ENCODE measurements around the gene ROR2.

DNA sequence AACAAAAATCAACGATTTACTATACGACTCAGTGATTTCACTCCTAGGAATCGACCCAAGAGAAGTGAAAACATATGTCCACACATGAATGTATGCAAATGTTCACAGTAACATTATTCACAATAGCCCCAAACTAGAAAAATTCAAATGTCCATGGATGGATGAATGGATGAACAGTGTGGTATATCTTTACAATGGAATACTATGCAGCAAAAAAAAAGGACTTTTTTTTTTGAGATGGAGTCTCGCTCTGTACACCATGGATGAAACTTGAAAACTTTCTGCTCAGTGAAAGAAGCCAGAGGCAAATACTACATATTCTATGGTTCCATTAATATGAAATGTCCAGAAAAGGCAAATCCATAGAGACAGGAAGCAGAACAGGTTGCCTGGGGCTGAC is 233.8 kb downstream of the ROR2 start:
- TF ChIP-seq, protein P1, sequence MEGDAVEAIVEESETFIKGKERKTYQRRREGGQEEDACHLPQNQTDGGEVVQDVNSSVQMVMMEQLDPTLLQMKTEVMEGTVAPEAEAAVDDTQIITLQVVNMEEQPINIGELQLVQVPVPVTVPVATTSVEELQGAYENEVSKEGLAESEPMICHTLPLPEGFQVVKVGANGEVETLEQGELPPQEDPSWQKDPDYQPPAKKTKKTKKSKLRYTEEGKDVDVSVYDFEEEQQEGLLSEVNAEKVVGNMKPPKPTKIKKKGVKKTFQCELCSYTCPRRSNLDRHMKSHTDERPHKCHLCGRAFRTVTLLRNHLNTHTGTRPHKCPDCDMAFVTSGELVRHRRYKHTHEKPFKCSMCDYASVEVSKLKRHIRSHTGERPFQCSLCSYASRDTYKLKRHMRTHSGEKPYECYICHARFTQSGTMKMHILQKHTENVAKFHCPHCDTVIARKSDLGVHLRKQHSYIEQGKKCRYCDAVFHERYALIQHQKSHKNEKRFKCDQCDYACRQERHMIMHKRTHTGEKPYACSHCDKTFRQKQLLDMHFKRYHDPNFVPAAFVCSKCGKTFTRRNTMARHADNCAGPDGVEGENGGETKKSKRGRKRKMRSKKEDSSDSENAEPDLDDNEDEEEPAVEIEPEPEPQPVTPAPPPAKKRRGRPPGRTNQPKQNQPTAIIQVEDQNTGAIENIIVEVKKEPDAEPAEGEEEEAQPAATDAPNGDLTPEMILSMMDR (IDR thresholded peaks at IDR 0.05), result no peak
- no peak for TF ChIP-seq POLR2AphosphoS5 (IDR thresholded peaks at IDR 0.05; ENCODE audit: low read depth, low read length)
- TF ChIP-seq SIN3A (IDR thresholded peaks at IDR 0.05; ENCODE audit: borderline replicate concordance, insufficient read depth, low read depth, low read length), result no peak
- TF ChIP-seq, protein P2, sequence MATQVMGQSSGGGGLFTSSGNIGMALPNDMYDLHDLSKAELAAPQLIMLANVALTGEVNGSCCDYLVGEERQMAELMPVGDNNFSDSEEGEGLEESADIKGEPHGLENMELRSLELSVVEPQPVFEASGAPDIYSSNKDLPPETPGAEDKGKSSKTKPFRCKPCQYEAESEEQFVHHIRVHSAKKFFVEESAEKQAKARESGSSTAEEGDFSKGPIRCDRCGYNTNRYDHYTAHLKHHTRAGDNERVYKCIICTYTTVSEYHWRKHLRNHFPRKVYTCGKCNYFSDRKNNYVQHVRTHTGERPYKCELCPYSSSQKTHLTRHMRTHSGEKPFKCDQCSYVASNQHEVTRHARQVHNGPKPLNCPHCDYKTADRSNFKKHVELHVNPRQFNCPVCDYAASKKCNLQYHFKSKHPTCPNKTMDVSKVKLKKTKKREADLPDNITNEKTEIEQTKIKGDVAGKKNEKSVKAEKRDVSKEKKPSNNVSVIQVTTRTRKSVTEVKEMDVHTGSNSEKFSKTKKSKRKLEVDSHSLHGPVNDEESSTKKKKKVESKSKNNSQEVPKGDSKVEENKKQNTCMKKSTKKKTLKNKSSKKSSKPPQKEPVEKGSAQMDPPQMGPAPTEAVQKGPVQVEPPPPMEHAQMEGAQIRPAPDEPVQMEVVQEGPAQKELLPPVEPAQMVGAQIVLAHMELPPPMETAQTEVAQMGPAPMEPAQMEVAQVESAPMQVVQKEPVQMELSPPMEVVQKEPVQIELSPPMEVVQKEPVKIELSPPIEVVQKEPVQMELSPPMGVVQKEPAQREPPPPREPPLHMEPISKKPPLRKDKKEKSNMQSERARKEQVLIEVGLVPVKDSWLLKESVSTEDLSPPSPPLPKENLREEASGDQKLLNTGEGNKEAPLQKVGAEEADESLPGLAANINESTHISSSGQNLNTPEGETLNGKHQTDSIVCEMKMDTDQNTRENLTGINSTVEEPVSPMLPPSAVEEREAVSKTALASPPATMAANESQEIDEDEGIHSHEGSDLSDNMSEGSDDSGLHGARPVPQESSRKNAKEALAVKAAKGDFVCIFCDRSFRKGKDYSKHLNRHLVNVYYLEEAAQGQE (IDR thresholded peaks at IDR 0.05; ENCODE audit: insufficient read depth in 1 of 2, low read depth in 2 of 2, low read length in 1 of 2), result no peak
- no peak for TF ChIP-seq TCF7L2 (IDR thresholded peaks at IDR 0.05; ENCODE audit: low read depth, low read length)

Data from Panc1 (cell line).